Progenitor cell of endocrine pancreas (in vitro differentiated cells): ENCODE data around the gene KNDC1. TPM values are rescaled to one million over a fixed set of nuclear protein-coding genes. Genes with fewer than 3 reads are reported as not detected.

Source experiments
- DNase-seq: peaks from one replicate; pipeline ENCODE4 v3.0.0; 2021; ENCODE audit warnings: low spot score; ENCODE audit not compliant: unreplicated experiment
- H3K27ac Mint-ChIP-seq: 2 replicates; pipeline ENCODE4 v1.8.0; 2021; ENCODE audit warnings: mild to moderate bottlenecking, moderate library complexity, mixed read lengths
- H3K27me3 Mint-ChIP-seq: 2 replicates; pipeline ENCODE4 v1.8.0; 2021; ENCODE audit warnings: mixed read lengths
- H3K36me3 Mint-ChIP-seq: 2 replicates; pipeline ENCODE4 v1.8.0; 2022; ENCODE audit warnings: mixed read lengths; ENCODE audit not compliant: insufficient read depth
- H3K4me1 Mint-ChIP-seq: 2 replicates; pipeline ENCODE4 v1.8.0; 2021; ENCODE audit warnings: low read depth, mixed read lengths
- H3K4me3 Mint-ChIP-seq: 2 replicates; pipeline ENCODE4 v1.8.0; 2021; ENCODE audit warnings: low read depth, mild to moderate bottlenecking, moderate library complexity, mixed read lengths
- H3K9me3 Mint-ChIP-seq: 2 replicates; pipeline ENCODE4 v1.8.0; 2021; ENCODE audit warnings: low read depth, mixed read lengths
- CTCF ChIP-seq: fragments of 200-600 bp; sonication (generic); IDR thresholded peaks from one replicate; pipeline ENCODE4 v1.5.0; 2021; ENCODE audit warnings: antibody characterized with exemption, mild to moderate bottlenecking; ENCODE audit not compliant: unreplicated experiment
- total RNA-seq: library from RNA; stranded (reverse); gene quantifications from 2 replicates; pipeline ENCODE4 v1.2.1, GENCODE V29; 2021

Gene KNDC1
- total RNA-seq, 1 donor from 2014 or later = 14.2 TPM

GRCh38 chr10:133140417-133141143 lies 19.4 kb upstream of the KNDC1 start:
- peaks cover 17% of the 10 kb centered on the region for H3K27me3 Mint-ChIP-seq
- TF ChIP-seq CTCF = no peak
- no peak overlapping the region for H3K27ac Mint-ChIP-seq
- H3K36me3 Mint-ChIP-seq = no peaks in the 10 kb centered on the region
- peaks cover 13% of the 10 kb centered on the region for H3K4me1 Mint-ChIP-seq
- H3K4me3 Mint-ChIP-seq = no peak overlapping the region
- H3K9me3 Mint-ChIP-seq = no peaks in the 10 kb centered on the region
- no peak for DNase-seq

GRCh38 chr10:133141144-133141957 lies 18.7 kb upstream of the KNDC1 start:
- DNase-seq = no peak
- no peaks in the 10 kb centered on the region for H3K9me3 Mint-ChIP-seq
- peaks cover 13% of the 10 kb centered on the region for H3K4me1 Mint-ChIP-seq
- no peak overlapping the region for H3K27ac Mint-ChIP-seq
- H3K36me3 Mint-ChIP-seq = no peaks in the 10 kb centered on the region
- TF ChIP-seq CTCF = no peak
- H3K27me3 Mint-ChIP-seq = peaks cover 20% of the 10 kb centered on the region
- H3K4me3 Mint-ChIP-seq = no peak overlapping the region

DNA sequence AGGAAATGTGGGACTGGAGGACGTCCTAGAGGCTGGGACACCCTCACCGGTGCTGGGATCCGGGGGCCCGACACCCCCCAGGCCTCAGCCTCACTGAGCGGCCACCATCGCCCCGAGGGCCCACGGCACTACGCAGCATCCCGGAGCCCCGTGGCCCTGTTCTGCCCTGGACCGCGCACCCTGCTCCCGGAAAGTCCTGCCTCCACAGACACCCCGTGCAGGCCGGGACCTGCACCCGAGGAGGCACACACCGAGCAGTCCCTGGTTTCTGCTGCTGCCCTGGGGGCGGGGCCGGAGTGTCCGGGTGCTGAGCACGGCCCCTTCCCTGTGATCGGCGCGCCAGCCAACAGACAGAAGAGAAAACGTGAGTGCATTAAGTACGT lies 18.1 kb upstream of the KNDC1 start:
- DNase-seq = no peak

DNA sequence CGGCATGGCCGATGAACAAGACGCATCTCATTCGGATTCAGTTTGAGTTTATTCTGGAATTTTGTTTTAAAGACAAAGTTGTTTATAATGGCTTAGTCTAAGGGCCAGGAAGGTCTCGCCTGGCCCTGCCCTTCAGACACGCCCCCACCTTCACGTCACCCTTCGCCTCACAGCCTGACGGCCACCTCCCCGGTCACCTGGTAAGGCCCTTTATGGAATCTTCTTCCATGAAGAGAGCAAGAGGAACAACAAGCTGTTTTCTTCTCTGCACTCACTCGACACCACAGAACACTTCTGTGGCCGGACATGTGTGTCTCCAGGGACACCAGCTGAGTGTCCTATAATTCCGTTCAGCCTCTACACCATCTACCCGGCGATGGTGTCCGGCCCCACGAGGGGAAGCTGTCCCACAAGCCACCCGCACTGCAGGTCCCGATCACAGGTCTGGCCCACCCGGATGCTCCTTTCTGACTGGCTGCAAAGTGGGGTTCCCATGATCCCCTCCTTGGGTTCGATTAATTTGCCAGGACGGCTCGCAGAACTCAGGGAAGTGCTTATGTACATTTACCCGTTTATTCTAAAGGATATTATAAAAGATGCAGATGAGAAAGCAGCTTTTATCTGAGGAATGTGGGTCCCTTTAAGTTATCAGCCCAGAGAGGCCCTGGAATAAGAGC lies 17.4 kb upstream of the KNDC1 start:
- DNase-seq = no peak
- Mint-ChIP-seq H3K27ac (peak overlapping the region; percentile 33), H3K4me3 (no peak overlapping the region), H3K4me1 (peaks cover 13% of the 10 kb centered on the region), H3K27me3 (peaks cover 26% of the 10 kb centered on the region), H3K9me3 (peaks cover 8% of the 10 kb centered on the region), H3K36me3 (no peaks in the 10 kb centered on the region)
- no peak for TF ChIP-seq CTCF

More for the DNA sequence above, 18.1 kb upstream of the KNDC1 start:
- Mint-ChIP-seq H3K9me3 (peaks cover 3% of the 10 kb centered on the region), H3K4me3 (no peak overlapping the region), H3K27ac (no peak overlapping the region), H3K27me3 (peaks cover 26% of the 10 kb centered on the region), H3K4me1 (peaks cover 13% of the 10 kb centered on the region), H3K36me3 (no peaks in the 10 kb centered on the region)
- TF ChIP-seq CTCF = no peak

GRCh38 chr10:133143200-133143533 lies 16.9 kb upstream of the KNDC1 start:
- peaks cover 13% of the 10 kb centered on the region for H3K4me1 Mint-ChIP-seq
- H3K27me3 Mint-ChIP-seq = peaks cover 29% of the 10 kb centered on the region
- no peak overlapping the region for H3K4me3 Mint-ChIP-seq
- TF ChIP-seq CTCF = no peak
- peak overlapping the region; percentile 68 for H3K27ac Mint-ChIP-seq
- no peak for DNase-seq
- H3K36me3 Mint-ChIP-seq = peaks cover 2% of the 10 kb centered on the region
- H3K9me3 Mint-ChIP-seq = peaks cover 13% of the 10 kb centered on the region
